ENCODE data around the gene FADS1. TPM values are rescaled to one million over a fixed set of nuclear protein-coding genes. Genes with fewer than 3 reads are reported as not detected.

Gene FADS1
- total and polyA plus RNA-seq, 2 of the 13 experiments (the other 11 are each of a cell fraction or from before 2014, with no cell fraction given) = 91.8 to 108 TPM

DNA sequence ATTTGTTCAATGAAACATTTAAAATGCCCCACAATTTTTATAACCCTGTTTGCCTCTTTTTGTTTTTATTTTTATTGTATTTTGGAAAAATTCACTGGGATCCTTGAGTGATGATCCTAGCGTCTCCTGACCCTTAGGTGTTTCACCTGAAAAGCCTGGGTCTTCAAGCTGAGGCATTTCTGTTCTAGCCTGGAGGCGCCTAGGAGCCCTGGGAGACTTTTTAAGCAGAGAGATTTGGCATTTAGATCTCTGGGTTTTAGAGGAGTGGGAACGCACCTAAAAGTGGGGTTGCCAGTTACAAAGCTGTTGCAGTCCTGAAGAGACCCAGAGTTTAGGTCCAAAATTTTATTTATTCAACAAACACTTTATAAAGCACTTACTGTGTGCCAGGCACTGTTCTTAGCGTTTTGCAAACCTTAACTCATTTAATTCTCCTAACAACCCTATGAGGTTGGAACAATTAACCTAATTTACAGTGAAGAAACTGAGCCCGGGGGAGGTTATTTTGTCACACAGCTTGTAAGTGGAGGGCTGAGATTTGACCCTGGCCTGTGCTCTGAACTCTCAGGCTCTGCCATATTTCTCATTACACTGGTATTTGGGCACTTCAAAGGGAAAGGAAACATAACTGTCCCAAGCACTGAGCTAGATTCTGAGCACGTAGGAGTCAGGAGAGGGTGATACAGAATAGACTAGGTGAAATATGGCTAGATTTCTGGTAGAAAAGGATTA, 834 bp upstream of the FADS1 start:
- peak overlapping the region; percentile 59 to 94 (median 60) for H3K4me3 ChIP-seq (replicated peaks in 1 of 3; ENCODE audit: insufficient read depth in 1 of 3, low read depth in 2 of 3, low read length in 3 of 3)
- in situ Hi-C loops (cut with HindIII; ENCODE audit: extremely low pct_ligation_motif_present, low pct_unique_long_range_greater_than_20kb) (no loop called here), intact Hi-C loops (cut with micrococcal nuclease; ENCODE audit: unreplicated experiment) (no loop called here)
- TSS peak; percentile 58 for BruUV-seq (replicated peaks)
- peaks cover 25% of the 10 kb centered on the region for H3K79me2 ChIP-seq (ENCODE audit: insufficient read depth, low read length)
- TF ChIP-seq GFI1 (CRISPR knock-in tag; IDR thresholded peaks at IDR 0.05; ENCODE audit: borderline replicate concordance) (peak; percentile 93), PHF21A (CRISPR knock-in tag; IDR thresholded peaks at IDR 0.05) (peak; percentile 53; the same call in 1 of the 2 replicates), TCF7 (IDR thresholded peaks at IDR 0.05; ENCODE audit: low read depth) (0 out of 2 replicates have a peak, but pooled peaks have one; percentile 35), HMG20A (CRISPR knock-in tag; IDR thresholded peaks at IDR 0.05; ENCODE audit: borderline replicate concordance) (0 out of 2 replicates have a peak, but pooled peaks have one; percentile 10), RFX5 (IDR thresholded peaks at IDR 0.05; ENCODE audit: low read depth, low read length) (no peak), HMG20B (CRISPR knock-in tag; conservative IDR thresholded peaks at IDR 0.05) (0 out of 2 replicates have a peak, but pooled peaks have one; percentile 42), ZNF501 (CRISPR knock-in tag; IDR thresholded peaks at IDR 0.05) (no peak), NKX3-1 (CRISPR knock-in tag; IDR thresholded peaks at IDR 0.05) (0 out of 2 replicates have a peak, but pooled peaks have one; percentile 35), TEAD3 (CRISPR knock-in tag; optimal IDR thresholded peaks at IDR 0.05; ENCODE audit: borderline replicate concordance) (peak; percentile 35), ZBTB49 (CRISPR knock-in tag; IDR thresholded peaks at IDR 0.05; ENCODE audit: borderline replicate concordance) (no peak), NR2F1 (CRISPR knock-in tag; IDR thresholded peaks at IDR 0.05) (peak in 1 of 2 experiments; percentile 32; a peak in 1 of 4 replicates)
- TF ChIP-seq, protein P1, sequence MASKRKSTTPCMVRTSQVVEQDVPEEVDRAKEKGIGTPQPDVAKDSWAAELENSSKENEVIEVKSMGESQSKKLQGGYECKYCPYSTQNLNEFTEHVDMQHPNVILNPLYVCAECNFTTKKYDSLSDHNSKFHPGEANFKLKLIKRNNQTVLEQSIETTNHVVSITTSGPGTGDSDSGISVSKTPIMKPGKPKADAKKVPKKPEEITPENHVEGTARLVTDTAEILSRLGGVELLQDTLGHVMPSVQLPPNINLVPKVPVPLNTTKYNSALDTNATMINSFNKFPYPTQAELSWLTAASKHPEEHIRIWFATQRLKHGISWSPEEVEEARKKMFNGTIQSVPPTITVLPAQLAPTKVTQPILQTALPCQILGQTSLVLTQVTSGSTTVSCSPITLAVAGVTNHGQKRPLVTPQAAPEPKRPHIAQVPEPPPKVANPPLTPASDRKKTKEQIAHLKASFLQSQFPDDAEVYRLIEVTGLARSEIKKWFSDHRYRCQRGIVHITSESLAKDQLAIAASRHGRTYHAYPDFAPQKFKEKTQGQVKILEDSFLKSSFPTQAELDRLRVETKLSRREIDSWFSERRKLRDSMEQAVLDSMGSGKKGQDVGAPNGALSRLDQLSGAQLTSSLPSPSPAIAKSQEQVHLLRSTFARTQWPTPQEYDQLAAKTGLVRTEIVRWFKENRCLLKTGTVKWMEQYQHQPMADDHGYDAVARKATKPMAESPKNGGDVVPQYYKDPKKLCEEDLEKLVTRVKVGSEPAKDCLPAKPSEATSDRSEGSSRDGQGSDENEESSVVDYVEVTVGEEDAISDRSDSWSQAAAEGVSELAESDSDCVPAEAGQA (IDR thresholded peaks at IDR 0.05; ENCODE audit: low read depth) = no peak
- TF ChIP-seq, protein P1 (CRISPR knock-in tag; IDR thresholded peaks at IDR 0.05; ENCODE audit: borderline replicate concordance) = no peak
- ChIA-PET CTCF (ENCODE audit: low intra/inter-chr PET ratio, low total read pairs) (interaction anchor here (1.0 to 1.3 kb wide), 2 partner anchors 11 to 21 kb away, joined by 3 to 6 read pairs; no protein-coding TSS in a partner anchor), POLR2A (interaction anchor here (0.8 to 5.8 kb wide), 8 partner anchors 11 to 155 kb away, joined by 3 to 50 read pairs (median 10); partner anchors contain the start of genes FADS2, FEN1, FTH1 and TMEM258)
- WGBS (ENCODE audit: low lambda C conversion rate) = 14% methylated on average over 6 of the region's 6 CpGs
- no peak for ATAC-seq
- no peaks in the 10 kb centered on the region; a peak in 1 of 5 replicates for H3K27me3 ChIP-seq (ENCODE audit: control insufficient read depth in 1 of 2, insufficient read depth in 2 of 2, low read length in 2 of 2)
- FAIRE-seq = no peak
- peak overlapping the region; percentile 77 for H3K9ac ChIP-seq (ENCODE audit: insufficient read depth, low read depth, low read length)
- H3K4me1 ChIP-seq (ENCODE audit: insufficient read depth, low read length) = peaks cover 52% of the 10 kb centered on the region
- H3K9me3 ChIP-seq (ENCODE audit: low read length) = no peaks in the 10 kb centered on the region
- peak overlapping the region; percentile 99 for H3K27ac ChIP-seq (ENCODE audit: extremely low read length, insufficient read depth, low read length)
- peak overlapping the region; percentile 60 for H2AFZ ChIP-seq (ENCODE audit: low read length)
- peak; percentile 43 for DNase-seq (ENCODE audit: low spot score)
- peaks cover 1 to 10% of the 10 kb centered on the region in 2 experiments for H3K36me3 ChIP-seq (replicated peaks in 1 of 2; ENCODE audit: control insufficient read depth in 1 of 2, insufficient read depth in 2 of 2, low read length in 2 of 2)
- H3K4me2 ChIP-seq (ENCODE audit: low read depth, low read length) = peak overlapping the region; percentile 95
- H4K20me1 ChIP-seq (ENCODE audit: insufficient read depth, low read length) = no peaks in the 10 kb centered on the region

All from HepG2 (cell line).